PC-3 (cell line): ENCODE data around the gene TMA7.

Source experiments
- EZH2 ChIP-seq: fragments of 300-600 bp; sonication (generic); IDR thresholded peaks from one replicate; pipeline ENCODE4 v1.6.1; 2017; ENCODE audit warnings: antibody characterized with exemption, mild to moderate bottlenecking, low read length; ENCODE audit not compliant: unreplicated experiment
- EZH2phosphoT487 ChIP-seq: fragments of 300-600 bp; sonication (generic); IDR thresholded peaks from 2 replicates; pipeline ENCODE4 v1.6.1; 2018; ENCODE audit warnings: mild to moderate bottlenecking, antibody characterized with exemption, low read length, borderline replicate concordance
- TF ChIP-seq, protein P1 (sequence below): fragments of 300-600 bp; sonication (generic); conservative IDR thresholded peaks from 2 replicates; pipeline ENCODE4 v1.5.1; 2017; ENCODE audit warnings: antibody characterized with exemption, low read depth, mild to moderate bottlenecking, low read length

DNA sequence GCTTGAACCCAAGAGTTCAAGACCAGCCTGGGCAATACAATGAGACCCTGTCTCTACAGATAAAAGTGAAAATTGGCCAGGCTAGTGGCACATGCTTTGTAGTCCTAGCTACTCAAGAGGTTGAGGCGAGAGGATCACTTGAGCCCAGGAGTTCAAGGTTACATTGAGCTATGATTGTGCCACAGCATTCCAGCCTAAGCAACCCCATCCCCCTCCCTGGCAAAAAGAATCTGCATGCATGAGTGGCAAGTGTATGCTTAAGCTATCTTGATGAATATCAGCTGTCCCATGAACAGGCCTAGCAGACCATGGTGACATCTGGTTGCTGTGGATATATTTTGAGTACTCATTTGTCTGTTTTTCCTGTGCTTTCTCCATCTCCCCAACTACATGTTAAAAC is 11.2 kb downstream of the TMA7 start:
- TF ChIP-seq, protein P1, sequence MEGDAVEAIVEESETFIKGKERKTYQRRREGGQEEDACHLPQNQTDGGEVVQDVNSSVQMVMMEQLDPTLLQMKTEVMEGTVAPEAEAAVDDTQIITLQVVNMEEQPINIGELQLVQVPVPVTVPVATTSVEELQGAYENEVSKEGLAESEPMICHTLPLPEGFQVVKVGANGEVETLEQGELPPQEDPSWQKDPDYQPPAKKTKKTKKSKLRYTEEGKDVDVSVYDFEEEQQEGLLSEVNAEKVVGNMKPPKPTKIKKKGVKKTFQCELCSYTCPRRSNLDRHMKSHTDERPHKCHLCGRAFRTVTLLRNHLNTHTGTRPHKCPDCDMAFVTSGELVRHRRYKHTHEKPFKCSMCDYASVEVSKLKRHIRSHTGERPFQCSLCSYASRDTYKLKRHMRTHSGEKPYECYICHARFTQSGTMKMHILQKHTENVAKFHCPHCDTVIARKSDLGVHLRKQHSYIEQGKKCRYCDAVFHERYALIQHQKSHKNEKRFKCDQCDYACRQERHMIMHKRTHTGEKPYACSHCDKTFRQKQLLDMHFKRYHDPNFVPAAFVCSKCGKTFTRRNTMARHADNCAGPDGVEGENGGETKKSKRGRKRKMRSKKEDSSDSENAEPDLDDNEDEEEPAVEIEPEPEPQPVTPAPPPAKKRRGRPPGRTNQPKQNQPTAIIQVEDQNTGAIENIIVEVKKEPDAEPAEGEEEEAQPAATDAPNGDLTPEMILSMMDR, result no peak
- TF ChIP-seq EZH2 (no peak), EZH2phosphoT487 (no peak)
